ENCODE data around the gene ZSWIM9. TPM values are rescaled to one million over a fixed set of nuclear protein-coding genes. Genes with fewer than 3 reads are reported as not detected.

The ZSWIM9 gene
- total RNA-seq, 1 experiment from 2014 or later = 6.8 TPM

DNA sequence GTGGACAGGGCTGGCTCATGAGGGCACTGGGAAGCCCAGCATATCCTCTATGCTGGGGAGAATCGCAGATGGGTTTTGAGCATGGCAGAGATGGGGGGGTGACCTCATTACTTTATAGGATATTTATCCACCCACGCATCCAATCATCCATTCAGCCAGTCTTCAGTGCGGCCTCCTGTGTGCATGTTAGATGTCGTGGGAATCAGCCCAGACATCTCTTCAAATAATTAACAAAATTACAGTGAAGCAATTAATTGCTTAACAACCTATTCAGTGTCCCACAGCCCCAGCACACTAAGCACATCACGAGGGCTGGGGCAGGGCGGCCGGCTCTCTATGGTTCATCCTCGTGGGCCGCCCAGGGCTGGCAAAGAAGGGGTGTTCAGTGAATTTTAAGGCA is 21.9 kb upstream of the ZSWIM9 start:
- in situ Hi-C loops (cut with HindIII; ENCODE audit: low pct_unique_long_range_greater_than_20kb, low sequenced_read_pairs) = no loop called here
- CTCF ChIA-PET = no interaction called here

DNA sequence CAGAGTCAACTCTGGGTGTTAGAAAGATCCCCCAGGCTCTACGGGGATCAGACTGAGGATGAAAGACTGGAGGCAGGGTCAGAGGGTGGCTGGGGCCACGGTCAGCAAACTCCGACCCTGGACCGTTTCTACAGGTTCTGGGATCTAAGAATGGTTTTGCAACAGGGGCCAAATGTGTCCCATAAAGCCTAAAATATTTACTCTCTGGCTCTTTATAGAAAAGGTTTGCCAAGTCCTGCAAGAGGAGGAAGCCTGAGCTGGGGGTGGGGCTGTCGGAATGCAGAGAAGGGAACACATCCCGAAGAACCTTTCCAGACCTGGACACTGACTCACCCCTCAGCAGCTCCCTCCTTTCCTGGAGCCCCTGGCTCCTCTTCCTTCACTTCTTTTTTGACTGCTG is 21.1 kb upstream of the ZSWIM9 start:
- H3K36me3 ChIP-seq (ENCODE audit: control insufficient read depth, insufficient read depth, low read length) = no peaks in the 10 kb centered on the region
- in situ Hi-C loops (cut with HindIII; ENCODE audit: low pct_unique_long_range_greater_than_20kb, low sequenced_read_pairs) = no loop called here
- ATAC-seq = no peak

More for the DNA sequence above, 21.9 kb upstream of the ZSWIM9 start:
- Histone ChIP-seq H3K36me3 (ENCODE audit: control insufficient read depth, insufficient read depth, low read length) (no peaks in the 10 kb centered on the region), H3K27me3 (ENCODE audit: control insufficient read depth, insufficient read depth, low read length) (no peaks in the 10 kb centered on the region), H3K4me1 (ENCODE audit: control insufficient read depth, insufficient read depth, low read length) (peaks cover 3% of the 10 kb centered on the region; the same call in 1 of the 2 replicates), H3K27ac (ENCODE audit: low read length) (no peak overlapping the region), H3K9me3 (ENCODE audit: control insufficient read depth, insufficient read depth, low read depth, low read length) (no peaks in the 10 kb centered on the region), H3K4me3 (ENCODE audit: low read depth in 2 of 2, low read length in 2 of 2) (no peak overlapping the region)
- ATAC-seq = no peak
- BruUV-seq (replicated peaks) = no TSS peak
- no peak for DNase-seq (ENCODE audit: low read depth, low spot score)
- intact Hi-C loops (cut with micrococcal nuclease; ENCODE audit: unreplicated experiment) = no loop called here
- POLR2A ChIA-PET = no interaction called here
- TF ChIP-seq, protein P1, sequence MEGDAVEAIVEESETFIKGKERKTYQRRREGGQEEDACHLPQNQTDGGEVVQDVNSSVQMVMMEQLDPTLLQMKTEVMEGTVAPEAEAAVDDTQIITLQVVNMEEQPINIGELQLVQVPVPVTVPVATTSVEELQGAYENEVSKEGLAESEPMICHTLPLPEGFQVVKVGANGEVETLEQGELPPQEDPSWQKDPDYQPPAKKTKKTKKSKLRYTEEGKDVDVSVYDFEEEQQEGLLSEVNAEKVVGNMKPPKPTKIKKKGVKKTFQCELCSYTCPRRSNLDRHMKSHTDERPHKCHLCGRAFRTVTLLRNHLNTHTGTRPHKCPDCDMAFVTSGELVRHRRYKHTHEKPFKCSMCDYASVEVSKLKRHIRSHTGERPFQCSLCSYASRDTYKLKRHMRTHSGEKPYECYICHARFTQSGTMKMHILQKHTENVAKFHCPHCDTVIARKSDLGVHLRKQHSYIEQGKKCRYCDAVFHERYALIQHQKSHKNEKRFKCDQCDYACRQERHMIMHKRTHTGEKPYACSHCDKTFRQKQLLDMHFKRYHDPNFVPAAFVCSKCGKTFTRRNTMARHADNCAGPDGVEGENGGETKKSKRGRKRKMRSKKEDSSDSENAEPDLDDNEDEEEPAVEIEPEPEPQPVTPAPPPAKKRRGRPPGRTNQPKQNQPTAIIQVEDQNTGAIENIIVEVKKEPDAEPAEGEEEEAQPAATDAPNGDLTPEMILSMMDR (IDR thresholded peaks at IDR 0.05) = no peak
- TF ChIP-seq, protein P2, sequence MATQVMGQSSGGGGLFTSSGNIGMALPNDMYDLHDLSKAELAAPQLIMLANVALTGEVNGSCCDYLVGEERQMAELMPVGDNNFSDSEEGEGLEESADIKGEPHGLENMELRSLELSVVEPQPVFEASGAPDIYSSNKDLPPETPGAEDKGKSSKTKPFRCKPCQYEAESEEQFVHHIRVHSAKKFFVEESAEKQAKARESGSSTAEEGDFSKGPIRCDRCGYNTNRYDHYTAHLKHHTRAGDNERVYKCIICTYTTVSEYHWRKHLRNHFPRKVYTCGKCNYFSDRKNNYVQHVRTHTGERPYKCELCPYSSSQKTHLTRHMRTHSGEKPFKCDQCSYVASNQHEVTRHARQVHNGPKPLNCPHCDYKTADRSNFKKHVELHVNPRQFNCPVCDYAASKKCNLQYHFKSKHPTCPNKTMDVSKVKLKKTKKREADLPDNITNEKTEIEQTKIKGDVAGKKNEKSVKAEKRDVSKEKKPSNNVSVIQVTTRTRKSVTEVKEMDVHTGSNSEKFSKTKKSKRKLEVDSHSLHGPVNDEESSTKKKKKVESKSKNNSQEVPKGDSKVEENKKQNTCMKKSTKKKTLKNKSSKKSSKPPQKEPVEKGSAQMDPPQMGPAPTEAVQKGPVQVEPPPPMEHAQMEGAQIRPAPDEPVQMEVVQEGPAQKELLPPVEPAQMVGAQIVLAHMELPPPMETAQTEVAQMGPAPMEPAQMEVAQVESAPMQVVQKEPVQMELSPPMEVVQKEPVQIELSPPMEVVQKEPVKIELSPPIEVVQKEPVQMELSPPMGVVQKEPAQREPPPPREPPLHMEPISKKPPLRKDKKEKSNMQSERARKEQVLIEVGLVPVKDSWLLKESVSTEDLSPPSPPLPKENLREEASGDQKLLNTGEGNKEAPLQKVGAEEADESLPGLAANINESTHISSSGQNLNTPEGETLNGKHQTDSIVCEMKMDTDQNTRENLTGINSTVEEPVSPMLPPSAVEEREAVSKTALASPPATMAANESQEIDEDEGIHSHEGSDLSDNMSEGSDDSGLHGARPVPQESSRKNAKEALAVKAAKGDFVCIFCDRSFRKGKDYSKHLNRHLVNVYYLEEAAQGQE (IDR thresholded peaks at IDR 0.05; ENCODE audit: insufficient read depth in 1 of 2, low read depth in 2 of 2, low read length in 1 of 2) = no peak
- TF ChIP-seq SIN3A (IDR thresholded peaks at IDR 0.05; ENCODE audit: borderline replicate concordance, insufficient read depth, low read depth, low read length) (no peak), TCF7L2 (IDR thresholded peaks at IDR 0.05; ENCODE audit: low read depth, low read length) (no peak), POLR2AphosphoS5 (IDR thresholded peaks at IDR 0.05; ENCODE audit: low read depth, low read length) (no peak)

DNA sequence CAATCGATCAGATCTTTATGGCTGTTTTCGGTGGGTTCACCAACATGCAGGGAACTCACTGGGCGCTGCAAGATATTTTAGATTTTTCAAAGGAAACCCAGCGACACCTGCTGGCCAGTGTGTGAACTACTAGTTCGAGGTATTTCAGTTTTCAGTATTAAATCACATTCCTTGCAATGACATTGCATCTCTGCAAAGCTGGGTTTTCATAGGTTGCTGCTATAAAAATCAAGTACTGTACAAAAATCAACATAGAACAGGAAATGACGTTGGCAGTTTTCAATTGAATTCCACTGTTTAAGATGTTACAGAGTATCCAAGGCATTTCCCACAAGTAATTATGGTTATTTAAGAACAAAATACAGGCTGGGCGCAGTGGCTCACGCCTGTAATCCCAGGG is 17.9 kb upstream of the ZSWIM9 start:
- DNase-seq (ENCODE audit: low read depth, low spot score) (no peak), ATAC-seq (peak; percentile 76)
- Histone ChIP-seq H3K9me3 (ENCODE audit: control insufficient read depth, insufficient read depth, low read depth, low read length) (no peaks in the 10 kb centered on the region), H3K4me3 (ENCODE audit: low read depth in 2 of 2, low read length in 2 of 2) (no peak overlapping the region), H3K27ac (ENCODE audit: low read length) (no peak overlapping the region), H3K4me1 (ENCODE audit: control insufficient read depth, insufficient read depth, low read length) (peaks cover 3% of the 10 kb centered on the region; the same call in 1 of the 2 replicates), H3K27me3 (ENCODE audit: control insufficient read depth, insufficient read depth, low read length) (no peaks in the 10 kb centered on the region), H3K36me3 (ENCODE audit: control insufficient read depth, insufficient read depth, low read length) (no peaks in the 10 kb centered on the region)
- in situ Hi-C loops (cut with HindIII; ENCODE audit: low pct_unique_long_range_greater_than_20kb, low sequenced_read_pairs) = no loop called here
- BruUV-seq (replicated peaks) = no TSS peak
- CTCF ChIA-PET = no interaction called here
- POLR2A ChIA-PET = no interaction called here
- intact Hi-C loops (cut with micrococcal nuclease; ENCODE audit: unreplicated experiment) = loop anchor here (1.0 kb wide), 1 partner anchor 45 kb away; no protein-coding TSS in a partner anchor
- TF ChIP-seq, protein P1 (IDR thresholded peaks at IDR 0.05) = peak; percentile 81
- no peak for TF ChIP-seq SIN3A (IDR thresholded peaks at IDR 0.05; ENCODE audit: borderline replicate concordance, insufficient read depth, low read depth, low read length)

More for the DNA sequence above, 21.1 kb upstream of the ZSWIM9 start:
- DNase-seq (ENCODE audit: low read depth, low spot score) = no peak
- no peaks in the 10 kb centered on the region for H3K9me3 ChIP-seq (ENCODE audit: control insufficient read depth, insufficient read depth, low read depth, low read length)
- no peak for TF ChIP-seq POLR2AphosphoS5 (IDR thresholded peaks at IDR 0.05; ENCODE audit: low read depth, low read length)
- H3K4me3 ChIP-seq (ENCODE audit: low read depth in 2 of 2, low read length in 2 of 2) = no peak overlapping the region
- BruUV-seq (replicated peaks) = no TSS peak
- no peaks in the 10 kb centered on the region for H3K27me3 ChIP-seq (ENCODE audit: control insufficient read depth, insufficient read depth, low read length)
- H3K4me1 ChIP-seq (ENCODE audit: control insufficient read depth, insufficient read depth, low read length) = peaks cover 3% of the 10 kb centered on the region; the same call in 1 of the 2 replicates
- POLR2A ChIA-PET = no interaction called here
- H3K27ac ChIP-seq (ENCODE audit: low read length) = no peak overlapping the region
- intact Hi-C loops (cut with micrococcal nuclease; ENCODE audit: unreplicated experiment) = no loop called here
- CTCF ChIA-PET = interaction anchor here (0.7 kb wide), 1 partner anchor 23 kb away, joined by 5 read pairs; no protein-coding TSS in a partner anchor
